Endothelial cell (in vitro differentiated cells): Measurements from ENCODE around the gene MRPS10. TPM values are rescaled to one million over a fixed set of nuclear protein-coding genes. Genes with fewer than 3 reads are reported as not detected.
"Not testable (repeated sequence)": the region's sequence is repeated elsewhere in the genome, so short reads cannot be mapped to it uniquely, and the experiment has no call there.

Experiments
- DNase-seq: peaks from one replicate; pipeline ENCODE4 v3.0.0; 2021; ENCODE audit warnings: low spot score
- H3K27ac Mint-ChIP-seq: one replicate; pipeline ENCODE4 v1.8.0; 2021; ENCODE audit warnings: mixed read lengths, inconsistent platforms; ENCODE audit not compliant: unreplicated experiment
- H3K27me3 Mint-ChIP-seq: one replicate; pipeline ENCODE4 v1.8.0; 2021; ENCODE audit warnings: mild to moderate bottlenecking, moderate library complexity, mixed read lengths, inconsistent platforms; ENCODE audit not compliant: unreplicated experiment
- H3K36me3 Mint-ChIP-seq: one replicate; pipeline ENCODE4 v1.8.0; 2021; ENCODE audit warnings: mild to moderate bottlenecking, low read depth, mixed read lengths, inconsistent platforms; ENCODE audit not compliant: unreplicated experiment
- H3K4me1 Mint-ChIP-seq: one replicate; pipeline ENCODE4 v1.8.0; 2021; ENCODE audit warnings: mild to moderate bottlenecking, mixed read lengths, inconsistent platforms; ENCODE audit not compliant: unreplicated experiment
- H3K4me3 Mint-ChIP-seq: one replicate; pipeline ENCODE4 v1.8.0; 2021; ENCODE audit warnings: mild to moderate bottlenecking, mixed read lengths, inconsistent platforms; ENCODE audit not compliant: unreplicated experiment
- H3K9me3 Mint-ChIP-seq: one replicate; pipeline ENCODE4 v1.8.0; 2021; ENCODE audit warnings: mixed read lengths, inconsistent platforms; ENCODE audit not compliant: unreplicated experiment
- CTCF ChIP-seq: fragments of 200-600 bp; sonication (generic); IDR thresholded peaks from one replicate; pipeline ENCODE4 v1.5.0; 2021; ENCODE audit warnings: antibody characterized with exemption; ENCODE audit not compliant: unreplicated experiment
- total RNA-seq: library from RNA; stranded (reverse); fragmentation: NEBNext Ultra II Directional; extraction: Animal tissue kit (Norgen Biotek cat#: 25700); gene quantifications from one replicate; pipeline ENCODE4 v1.2.1, GENCODE V29; 2021; ENCODE audit not compliant: unreplicated experiment

Gene MRPS10
- total RNA-seq, 1 donor from 2014 or later, result 21.9 TPM

- H3K27me3 Mint-ChIP-seq, result no peaks in the 10 kb centered on the region
- TF ChIP-seq CTCF, result no peak
- DNase-seq, result no peak
- H3K36me3 Mint-ChIP-seq, result peaks cover 15% of the 10 kb centered on the region
- no peak overlapping the region for H3K4me3 Mint-ChIP-seq
- H3K4me1 Mint-ChIP-seq, result peaks cover 7% of the 10 kb centered on the region
- H3K27ac Mint-ChIP-seq, result no peak overlapping the region
- H3K9me3 Mint-ChIP-seq, result no peaks in the 10 kb centered on the region
These were observed 5.2 kb downstream of the MRPS10 start for GRCh38 chr6:42212442-42212841.

- no peak for DNase-seq
- TF ChIP-seq CTCF, result no peak
- Mint-ChIP-seq H3K4me3 (no peak overlapping the region), H3K4me1 (peaks cover 5% of the 10 kb centered on the region), H3K27me3 (no peaks in the 10 kb centered on the region), H3K9me3 (no peaks in the 10 kb centered on the region), H3K27ac (no peak overlapping the region), H3K36me3 (peaks cover 15% of the 10 kb centered on the region)
These were observed 5.9 kb downstream of the MRPS10 start for GRCh38 chr6:42211726-42212125.

- Mint-ChIP-seq H3K4me1 (no peaks in the 10 kb centered on the region), H3K9me3 (no peaks in the 10 kb centered on the region), H3K27me3 (no peaks in the 10 kb centered on the region), H3K27ac (no peak overlapping the region), H3K36me3 (peaks cover 17% of the 10 kb centered on the region), H3K4me3 (no peak overlapping the region)
- no peak for DNase-seq
- no peak for TF ChIP-seq CTCF
These were observed 7.1 kb downstream of the MRPS10 start for GRCh38 chr6:42210551-42210950.

GRCh38 chr6:42207559-42207958, 10.1 kb downstream of the MRPS10 start:
- not testable (repeated sequence) for DNase-seq, H3K9me3 Mint-ChIP-seq, H3K27me3 Mint-ChIP-seq, H3K4me3 Mint-ChIP-seq, H3K4me1 Mint-ChIP-seq, H3K27ac Mint-ChIP-seq
- peaks cover 14% of the 10 kb centered on the region for H3K36me3 Mint-ChIP-seq

- TF ChIP-seq CTCF, result no peak
- Mint-ChIP-seq H3K4me3 (no peak overlapping the region), H3K27me3 (no peaks in the 10 kb centered on the region), H3K9me3 (no peaks in the 10 kb centered on the region), H3K36me3 (peaks cover 14% of the 10 kb centered on the region), H3K4me1 (no peaks in the 10 kb centered on the region), H3K27ac (no peak overlapping the region)
- DNase-seq, result no peak
These were observed 12.8 kb downstream of the MRPS10 start for GRCh38 chr6:42204768-42205282.
